Hematopoietic multipotent progenitor cell treated with erythropoietin and hydrocortisone succinate and interleukin-3 and kit ligand, for 17 days (in vitro differentiated cells): ENCODE results near the gene ADCY1.

Experiments
- DNase-seq: peaks from one replicate; pipeline ENCODE4 v3.0.0-alpha.2; 2015; ENCODE audit warnings: low spot score

Gene ADCY1

DNA sequence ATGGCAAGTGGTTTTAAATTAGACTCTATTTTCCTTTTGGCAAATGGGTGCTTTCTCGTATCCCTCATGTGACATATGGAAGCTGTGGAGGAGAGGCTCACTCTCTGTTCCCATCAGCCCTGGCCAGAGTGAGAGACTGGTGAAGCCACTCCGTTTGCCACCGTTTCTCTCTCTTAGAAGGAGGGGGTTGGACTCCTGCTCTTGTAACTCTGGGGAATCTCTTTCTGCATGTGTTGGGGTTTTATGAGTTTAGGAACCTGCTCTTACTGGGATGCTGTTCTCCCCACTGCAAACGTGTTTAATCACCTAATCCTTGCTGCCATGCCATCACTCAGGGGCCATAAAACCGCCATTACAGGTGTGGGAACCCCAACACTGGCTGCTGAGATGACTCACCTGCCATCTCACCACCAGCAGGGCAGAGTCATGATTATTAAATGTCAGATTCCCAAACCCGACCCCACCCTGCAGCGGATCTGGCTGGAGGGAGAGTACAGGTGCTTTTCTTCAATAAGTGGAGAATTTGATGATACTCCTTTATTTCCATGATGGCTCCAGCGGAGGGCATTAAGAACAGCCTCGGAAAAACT lies 103.2 kb downstream of the ADCY1 start:
- DNase-seq = no peak

DNA sequence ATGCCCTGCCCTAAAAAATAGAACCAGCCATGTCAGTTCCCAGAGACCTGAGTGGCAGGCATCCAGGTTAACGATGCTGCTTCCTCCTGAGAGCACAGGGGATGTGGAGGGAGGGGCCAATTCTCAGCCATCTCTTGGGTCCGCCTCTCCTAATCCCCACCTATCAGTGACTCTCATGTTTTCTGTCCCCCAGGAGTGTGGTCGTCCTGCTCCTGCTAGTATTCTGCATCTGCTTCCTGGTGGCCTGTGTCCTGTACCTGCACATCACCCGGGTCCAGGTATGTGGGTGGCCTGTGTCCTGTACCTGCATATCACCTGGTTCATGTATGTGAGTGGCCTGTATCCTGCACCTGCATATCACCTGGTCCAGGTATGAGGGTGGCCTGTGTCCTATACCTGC lies 105.3 kb downstream of the ADCY1 start:
- no peak for DNase-seq

DNA sequence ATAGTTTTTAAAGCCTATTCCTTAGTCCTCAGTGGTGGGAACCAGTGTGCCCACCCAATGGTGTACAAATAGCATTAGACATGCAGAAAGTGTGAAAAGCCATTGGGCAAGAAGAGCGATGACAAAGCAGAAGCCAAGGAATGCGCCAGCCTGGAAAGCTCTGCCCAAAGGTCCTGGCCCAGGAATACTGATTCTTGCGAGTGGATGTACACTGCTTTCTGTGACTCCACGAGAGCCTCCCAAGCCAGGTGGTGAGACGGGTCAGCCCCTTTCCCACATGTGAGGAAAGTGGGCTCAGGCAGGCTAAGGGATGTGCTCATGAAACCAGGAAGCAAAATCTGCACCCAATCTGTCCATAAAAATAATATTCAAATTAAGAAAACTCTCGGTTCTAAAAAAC lies 106.6 kb downstream of the ADCY1 start:
- no peak for DNase-seq

DNA sequence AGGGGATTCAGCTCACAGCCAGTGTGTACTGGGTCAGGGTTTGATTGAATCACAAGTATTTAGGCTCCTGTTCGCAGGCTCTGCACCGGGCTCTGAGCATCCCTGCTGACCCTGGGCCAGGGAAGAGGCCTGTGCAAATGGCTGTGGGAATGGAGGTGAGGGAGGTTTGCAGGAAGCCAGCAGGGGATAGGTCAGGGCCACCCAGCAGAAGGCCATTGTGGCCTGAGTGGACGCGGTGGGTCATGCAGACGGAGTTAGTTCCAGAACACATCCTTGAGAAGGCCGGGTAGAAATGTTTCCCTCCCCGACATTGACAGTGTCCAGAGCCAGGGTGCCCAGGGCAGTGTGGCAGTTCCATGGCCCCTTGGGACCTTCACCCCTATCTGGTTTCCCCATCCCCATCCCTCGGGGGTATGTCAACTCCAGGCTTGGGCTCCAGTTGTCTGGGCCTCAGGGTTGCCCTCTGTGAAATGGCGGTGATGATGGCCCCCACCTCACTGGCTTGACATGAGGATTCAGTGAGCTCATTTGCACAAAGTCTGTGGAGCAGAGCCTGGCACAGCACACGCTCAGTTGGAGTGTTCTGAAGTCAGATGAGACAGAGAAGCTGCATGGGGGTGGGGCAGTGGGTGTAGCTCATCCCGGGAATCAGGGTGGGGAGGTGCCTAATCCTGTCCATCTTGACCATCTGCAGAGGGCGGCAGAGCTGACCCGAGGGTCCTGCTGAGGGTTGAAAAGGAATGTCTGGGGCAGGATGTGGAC lies 107.6 kb downstream of the ADCY1 start:
- DNase-seq = no peak

DNA sequence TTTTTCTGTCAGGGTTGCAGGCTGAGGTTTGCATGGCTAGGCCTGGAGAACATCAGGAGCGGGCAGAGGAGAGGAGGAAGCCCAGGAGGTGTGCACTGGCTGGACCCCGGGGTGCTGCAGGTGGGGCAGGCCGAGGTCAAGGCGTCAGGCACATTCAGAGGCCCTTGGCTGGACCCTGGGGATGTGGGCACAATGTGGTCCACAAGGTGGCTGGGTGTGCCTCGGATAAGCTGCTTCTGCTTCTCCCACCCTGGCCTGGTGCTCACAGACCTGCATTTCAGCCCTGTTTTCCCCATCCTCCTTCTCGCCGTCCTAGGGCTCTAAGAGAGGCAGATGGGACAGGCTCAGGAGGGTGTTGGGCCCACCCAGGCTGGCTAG lies 108.2 kb downstream of the ADCY1 start:
- DNase-seq = no peak

DNA sequence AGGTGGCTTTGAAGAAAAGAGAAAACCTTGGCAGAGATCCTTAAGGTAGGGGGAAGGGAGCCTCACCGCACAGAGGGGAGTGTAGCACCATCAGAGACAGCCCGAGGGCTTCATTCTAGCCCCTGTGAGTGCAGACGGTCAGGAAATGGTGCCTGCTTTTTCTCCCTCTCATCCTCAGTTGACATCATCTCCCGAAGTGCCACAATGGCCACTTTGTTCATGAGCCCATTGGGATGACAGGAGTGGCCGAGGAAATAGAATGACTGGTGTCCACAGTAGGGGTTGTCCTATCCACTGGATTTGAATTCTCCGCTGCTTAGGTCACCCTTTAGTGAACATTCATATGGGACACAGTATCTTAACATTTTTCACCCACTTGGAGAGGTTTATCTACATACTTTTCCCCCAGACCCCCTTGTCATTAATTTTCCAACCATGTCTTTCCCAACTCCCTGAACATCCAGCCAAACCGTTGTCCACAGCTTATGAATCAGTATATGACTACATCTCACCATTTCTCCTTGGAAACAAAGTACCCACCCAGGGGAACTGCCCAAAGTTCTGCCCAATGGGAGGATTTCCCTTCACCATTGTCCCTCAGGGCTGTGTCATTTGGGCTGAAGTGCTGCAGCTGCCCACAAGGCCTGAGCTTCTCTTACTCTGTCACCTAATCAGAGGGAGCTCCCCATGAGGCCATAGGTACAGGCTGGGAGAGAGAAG lies 108.8 kb downstream of the ADCY1 start:
- no peak for DNase-seq

DNA sequence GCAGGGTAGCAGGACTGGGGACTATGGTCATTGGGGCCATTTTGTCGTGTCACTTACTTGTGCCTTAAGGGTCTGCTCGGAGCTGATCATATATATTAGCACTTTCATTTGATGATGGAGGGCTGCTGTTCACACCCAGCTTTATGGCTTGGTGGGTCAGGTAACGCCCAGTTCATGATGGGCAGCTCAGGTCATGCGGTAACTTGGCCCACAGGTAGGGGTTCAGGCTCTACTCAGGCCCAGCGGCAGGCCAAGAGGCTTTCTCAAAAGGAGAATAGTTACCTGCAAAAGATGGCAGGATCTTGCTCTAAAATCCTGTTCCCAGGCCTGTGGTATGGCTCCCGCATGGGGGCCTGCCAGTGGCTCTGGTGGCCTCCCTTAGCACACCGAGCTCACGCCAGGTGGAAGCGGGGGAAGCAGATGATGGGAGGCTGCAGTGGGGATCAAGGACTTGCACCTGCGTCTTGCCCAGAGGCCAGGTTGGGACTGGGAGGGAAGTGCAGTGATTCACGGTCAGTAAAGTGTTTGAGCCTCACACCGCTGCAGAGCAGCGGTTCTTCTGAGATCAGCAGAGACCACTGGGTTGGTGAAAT lies 109.5 kb downstream of the ADCY1 start:
- no peak for DNase-seq

DNA sequence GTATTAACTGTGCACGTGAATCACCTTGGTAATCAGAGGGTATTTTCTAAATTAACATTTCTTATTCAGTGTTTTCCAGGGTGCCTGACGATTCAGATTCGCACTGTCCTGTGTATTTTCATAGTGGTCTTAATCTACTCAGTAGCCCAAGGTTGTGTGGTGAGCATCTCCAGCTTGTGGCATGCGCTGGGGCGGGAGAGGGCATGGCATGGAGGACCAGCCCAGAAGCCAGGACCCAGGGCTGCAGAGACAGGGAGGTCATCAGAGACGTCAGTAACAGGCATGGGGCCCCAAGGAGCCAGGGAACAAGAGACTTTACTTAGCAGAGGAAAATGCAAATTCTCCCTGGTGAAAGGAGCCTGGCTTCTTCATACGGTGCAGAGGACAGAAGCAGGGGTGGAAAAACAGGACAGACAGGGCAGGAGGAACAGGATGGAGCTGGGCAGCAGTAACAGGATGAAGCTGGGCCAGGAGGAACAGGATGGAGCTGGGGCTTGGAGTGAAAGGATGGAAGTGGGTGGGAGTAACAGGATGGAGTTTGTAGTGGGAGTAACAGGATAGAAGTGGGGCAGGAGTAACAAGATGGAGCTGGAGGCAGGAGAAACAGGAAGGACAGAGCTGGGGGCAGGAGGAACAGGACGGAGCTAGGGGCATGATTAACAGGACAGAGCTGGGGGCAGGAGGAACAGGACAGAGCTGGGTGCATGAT lies 110.9 kb downstream of the ADCY1 start:
- DNase-seq = no peak

DNA sequence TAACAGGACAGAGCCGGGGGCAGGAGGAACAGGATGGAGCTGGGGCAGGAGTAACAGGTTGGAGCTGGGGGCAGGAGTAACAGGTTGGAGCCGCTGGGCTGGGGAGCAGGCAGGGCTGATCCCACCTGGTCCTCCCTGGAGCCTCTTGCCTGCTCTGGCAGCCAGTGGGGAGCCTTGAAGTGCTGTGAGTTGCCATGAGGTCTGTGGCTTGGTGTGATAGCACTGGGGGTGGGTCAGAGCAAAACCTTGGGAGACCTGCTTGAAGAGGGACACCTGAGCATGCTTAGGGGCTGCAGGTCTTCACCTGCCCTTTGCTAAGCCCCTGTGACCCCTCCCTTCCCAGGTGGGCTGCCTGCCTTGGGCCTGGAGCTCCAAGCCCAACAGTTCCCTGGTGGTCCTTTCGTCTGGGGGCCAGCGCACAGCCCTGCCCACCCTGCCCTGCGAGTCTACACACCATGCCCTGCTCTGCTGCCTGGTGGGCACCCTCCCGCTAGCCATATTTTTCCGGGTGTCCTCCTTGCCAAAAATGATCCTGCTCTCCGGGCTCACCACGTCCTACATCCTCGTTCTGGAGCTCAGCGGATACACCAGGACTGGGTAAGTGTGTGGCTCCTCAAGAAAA lies 111.6 kb downstream of the ADCY1 start:
- no peak for DNase-seq

DNA sequence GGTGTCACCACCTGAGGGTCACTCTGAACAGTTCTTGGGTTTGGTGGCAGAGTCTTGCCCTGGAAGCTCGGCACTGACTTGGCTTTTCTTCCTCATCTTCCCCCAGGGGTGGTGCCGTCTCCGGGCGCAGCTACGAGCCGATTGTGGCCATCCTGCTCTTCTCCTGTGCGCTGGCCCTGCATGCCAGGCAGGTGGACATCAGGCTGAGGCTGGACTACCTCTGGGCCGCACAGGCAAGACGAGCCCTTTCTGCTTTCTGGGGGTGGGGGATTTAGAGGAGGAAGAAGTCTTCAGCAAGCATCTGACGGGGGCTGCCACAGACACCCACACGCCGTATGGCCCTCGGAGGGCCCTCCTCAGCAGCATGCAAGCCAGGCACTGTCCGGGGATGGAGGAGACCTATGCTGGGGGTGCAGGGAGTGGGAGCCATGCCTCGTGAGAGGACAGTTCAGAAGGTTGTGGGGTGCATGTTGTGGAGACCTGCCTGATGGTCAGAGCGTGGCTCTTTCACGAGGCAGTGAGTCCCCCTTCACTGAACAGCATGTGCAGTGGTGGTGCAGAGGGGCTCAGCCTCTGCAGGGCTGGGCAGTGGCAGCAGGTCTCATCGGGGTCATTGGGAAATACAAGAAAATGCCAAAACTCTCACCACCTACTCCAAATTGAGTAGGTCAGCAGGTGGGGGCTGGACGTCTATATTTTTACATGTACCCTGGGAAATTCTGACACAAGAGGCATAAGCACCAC lies 112.4 kb downstream of the ADCY1 start:
- DNase-seq = no peak

DNA sequence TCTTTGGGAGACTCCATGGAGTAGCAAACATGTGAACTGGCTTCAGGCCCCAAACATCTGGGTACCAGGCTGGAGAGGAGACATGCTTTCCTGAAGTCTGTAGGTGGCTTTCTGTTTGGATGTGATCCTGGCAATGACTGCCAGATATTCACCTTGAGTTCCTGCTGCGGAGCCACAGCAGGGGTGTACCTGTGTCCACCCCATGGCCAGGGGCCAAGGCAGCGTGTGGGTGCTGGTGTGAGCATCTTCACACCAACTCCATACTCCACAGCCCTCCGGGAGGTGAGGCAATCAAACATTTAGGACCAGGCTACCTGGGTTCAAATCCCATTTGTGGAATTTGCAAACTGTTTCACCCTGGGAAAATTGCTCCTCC lies 113.0 kb downstream of the ADCY1 start:
- DNase-seq = no peak

DNA sequence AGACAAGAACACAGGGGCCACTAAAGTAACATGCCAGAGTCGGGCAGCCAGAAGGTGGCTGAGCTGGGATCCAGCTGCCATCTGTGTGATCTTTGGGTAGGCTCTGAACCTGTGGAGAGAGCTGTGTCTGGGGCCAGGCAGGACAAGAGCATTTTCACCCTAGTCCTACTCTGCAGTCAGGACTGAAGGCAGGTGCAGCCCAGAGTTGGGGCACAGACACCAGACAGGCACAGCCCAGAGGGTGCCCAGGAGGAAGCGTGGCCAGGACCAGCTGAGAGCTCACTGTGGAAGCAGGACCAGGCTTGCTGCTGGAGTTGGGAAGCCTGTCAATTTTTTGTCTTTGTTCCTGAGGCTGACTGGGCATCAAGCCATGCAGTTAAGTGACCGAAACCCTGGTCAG lies 113.6 kb downstream of the ADCY1 start:
- no peak for DNase-seq

DNA sequence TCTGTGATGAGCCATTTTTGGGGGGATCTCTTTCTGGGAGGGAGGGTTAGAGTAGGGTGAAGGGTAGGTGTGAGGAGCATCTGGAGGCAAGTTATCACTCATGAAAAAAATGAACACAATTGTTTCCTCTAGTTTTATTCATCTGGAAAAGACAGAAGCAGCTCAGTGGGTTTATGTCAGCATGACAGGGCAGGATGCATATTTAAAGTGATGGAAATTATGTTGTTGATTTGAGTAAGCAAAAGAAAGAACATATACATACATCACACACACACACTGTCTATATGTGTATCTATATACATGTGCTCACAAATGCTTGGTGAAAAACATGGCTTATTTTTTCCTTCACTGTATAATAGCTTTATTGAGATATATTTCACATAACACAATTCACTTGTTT lies 114.2 kb downstream of the ADCY1 start:
- no peak for DNase-seq

DNA sequence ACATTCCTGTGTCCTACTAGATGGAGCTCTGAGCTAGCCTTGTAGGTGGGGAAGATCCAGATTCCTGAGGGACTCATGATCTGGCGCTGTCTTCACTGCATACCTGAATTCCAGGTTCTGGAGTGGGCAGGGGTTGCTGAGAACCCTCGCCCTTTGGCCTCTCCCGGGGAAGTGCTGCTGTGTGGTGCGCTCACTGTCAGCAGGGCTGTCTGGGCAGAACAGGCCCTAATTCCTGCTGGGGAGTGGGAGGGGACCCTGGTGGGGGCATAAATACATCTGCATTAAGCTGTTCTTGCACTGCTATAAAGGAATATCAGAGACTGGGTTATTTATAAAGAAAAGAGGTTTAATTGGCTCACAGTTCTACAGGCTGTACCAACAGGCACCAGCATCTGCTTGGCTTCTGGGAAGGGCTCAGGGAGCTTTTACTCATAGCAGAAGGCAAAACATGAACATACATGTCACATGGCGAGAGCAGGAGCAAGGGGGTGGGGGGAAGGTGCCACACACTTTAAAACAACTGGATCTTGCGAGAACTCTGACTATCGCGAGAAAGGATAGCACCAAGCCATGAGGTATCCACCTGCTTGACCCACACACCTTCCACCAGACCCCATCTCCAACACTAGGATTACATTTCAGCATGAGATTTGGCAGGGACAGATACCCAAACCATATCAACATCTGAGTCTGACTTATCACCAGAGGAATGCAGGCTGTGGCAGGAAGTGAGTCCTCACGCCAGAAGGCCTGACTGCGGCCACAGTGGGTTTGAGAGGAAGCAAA lies 115.0 kb downstream of the ADCY1 start:
- DNase-seq = no peak

DNA sequence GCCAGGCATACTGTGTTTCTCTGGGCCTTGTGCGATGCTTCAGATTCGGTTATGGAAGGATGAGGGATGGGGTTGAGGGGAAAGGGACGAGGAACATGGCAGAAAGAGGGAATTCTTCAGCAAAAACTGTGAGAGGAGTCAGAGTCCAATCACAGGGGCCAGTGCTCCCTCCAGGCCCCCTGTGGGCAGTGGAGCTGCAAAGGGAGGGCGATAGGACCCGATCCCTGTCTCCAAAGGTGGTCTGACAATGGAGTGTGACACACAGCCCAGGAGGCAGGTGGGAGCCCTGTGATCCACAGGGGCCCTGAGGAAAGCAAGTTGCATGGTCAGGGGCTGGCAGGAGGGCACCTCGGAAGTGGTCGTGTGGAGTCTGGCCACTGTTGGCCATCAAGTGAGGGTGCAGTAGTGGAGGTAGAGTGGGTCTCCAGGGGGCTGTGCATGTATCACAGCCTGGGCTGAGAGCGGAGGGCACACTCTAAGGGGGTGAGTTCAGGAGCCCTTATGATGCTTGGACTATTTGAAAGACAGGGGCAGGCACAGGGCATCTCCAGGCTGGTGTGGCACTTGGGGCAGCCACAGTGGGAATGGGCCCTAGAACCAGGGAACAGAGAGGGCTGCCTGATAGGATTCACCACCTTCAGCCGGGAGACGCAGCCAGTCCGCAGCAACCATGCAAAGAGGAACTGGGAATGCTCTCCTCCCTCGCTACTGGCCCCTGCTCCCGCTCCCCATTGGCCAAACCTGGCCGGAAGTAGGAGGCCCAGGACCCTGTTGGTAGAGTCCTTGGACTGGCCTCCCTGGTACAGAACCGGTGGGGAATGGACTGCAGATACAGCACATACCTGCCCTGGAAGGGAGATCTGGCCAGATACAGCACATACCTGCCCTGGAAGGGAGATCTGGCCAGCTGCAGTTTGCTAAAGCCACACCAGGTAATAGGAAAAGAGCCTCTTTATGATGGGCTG lies 115.9 kb downstream of the ADCY1 start:
- DNase-seq = no peak

DNA sequence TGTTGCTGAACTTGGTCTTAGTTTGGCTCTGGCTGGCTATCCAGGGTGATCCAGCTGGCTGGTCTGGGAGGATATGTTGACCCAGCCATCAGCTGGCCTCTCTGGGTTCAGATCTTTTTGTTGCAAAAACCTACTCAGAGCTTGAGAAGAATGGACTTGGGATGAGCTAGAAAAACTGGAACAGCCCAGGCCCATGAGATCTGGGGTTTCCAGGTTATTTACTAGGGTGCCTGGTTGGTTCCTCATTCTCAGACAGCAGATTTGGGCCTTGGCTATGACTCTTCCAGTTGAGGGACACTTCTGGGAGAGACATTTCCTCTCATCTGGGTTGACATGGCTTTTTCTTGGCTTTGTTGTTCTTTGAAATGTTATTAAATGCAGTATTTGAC lies 116.6 kb downstream of the ADCY1 start:
- DNase-seq = no peak

DNA sequence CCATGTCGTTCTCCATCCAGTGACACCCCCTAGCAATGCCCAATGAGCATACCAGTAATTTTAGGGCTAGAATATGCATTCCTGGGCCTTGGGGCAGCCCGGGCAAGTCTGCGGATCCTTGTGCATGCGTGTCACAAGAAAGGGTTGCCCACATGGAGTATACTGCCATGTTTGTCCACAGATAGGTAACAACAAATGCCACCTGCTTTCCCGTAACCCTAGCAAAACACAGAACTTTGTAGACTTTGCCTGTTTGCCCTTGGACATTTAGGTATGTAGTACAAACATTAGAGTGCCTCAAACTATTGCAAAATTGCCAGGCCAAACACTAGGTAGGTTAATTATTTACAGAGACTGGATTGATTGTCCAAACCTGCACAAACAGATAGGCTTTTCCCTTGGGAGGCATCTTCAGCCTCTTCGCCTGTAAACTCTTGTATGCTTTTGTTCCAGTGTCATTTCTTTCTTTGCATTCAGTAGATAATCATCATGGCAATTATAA lies 117.0 kb downstream of the ADCY1 start:
- no peak for DNase-seq

DNA sequence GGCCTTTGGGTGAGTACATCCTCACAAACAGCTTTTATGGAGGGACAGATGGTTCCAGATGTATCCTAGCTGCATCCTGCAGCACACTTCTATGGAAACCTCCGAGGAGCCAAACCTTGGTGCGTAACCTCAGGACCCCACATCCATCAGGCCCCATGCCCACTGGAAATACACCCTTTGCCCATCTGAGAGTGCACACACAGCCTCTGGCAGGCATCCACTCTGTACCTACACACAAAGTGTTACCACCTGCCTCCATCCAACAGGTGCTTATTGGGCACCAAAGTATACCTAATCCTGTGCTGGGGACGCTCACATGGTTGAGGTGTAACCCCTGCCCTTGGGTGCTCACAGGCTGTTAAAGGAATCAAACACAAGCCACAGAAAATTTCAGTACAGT lies 117.9 kb downstream of the ADCY1 start:
- DNase-seq = no peak
